Measurements from ENCODE around the gene RMI1.

The RMI1 gene

GRCh38 chr9:84045481-84046097, 65.0 kb downstream of the RMI1 start:
- no peak for TF ChIP-seq CTCF (IDR thresholded peaks at IDR 0.05; ENCODE audit: low read depth, low read length)
- TF ChIP-seq EZH2phosphoT487 (IDR thresholded peaks at IDR 0.05; ENCODE audit: low read depth): no peak
- Histone ChIP-seq H3K36me3 (replicated peaks; ENCODE audit: low read depth, low read length) (no peaks in the 10 kb centered on the region), H3K79me2 (ENCODE audit: low read length) (no peaks in the 10 kb centered on the region), H2AFZ (ENCODE audit: low read depth, low read length) (no peak overlapping the region), H3K27me3 (ENCODE audit: low read depth, low read length) (no peaks in the 10 kb centered on the region), H3K27ac (ENCODE audit: low read length) (no peak overlapping the region), H3K4me2 (ENCODE audit: low read length) (no peak overlapping the region), H3K4me3 (ENCODE audit: low read length) (no peak overlapping the region), H3K4me1 (ENCODE audit: low read length) (no peaks in the 10 kb centered on the region), H4K20me1 (ENCODE audit: insufficient read depth, low read length) (no peaks in the 10 kb centered on the region), H3K9me3 (ENCODE audit: insufficient read depth, low read length) (no peaks in the 10 kb centered on the region), H3K9ac (ENCODE audit: low read length) (no peak overlapping the region)
